GM18868 (cell line): ENCODE data around the gene CDO1.
A peak's percentile ranks its signal among the peaks of the same experiment; 100 is the strongest.

Source experiments
- ATAC-seq: cut with Tn5 transposase; IDR thresholded peaks from one replicate; pipeline ENCODE4 v1.9.1; 2021; ENCODE audit warnings: mild to moderate bottlenecking, moderate library complexity; ENCODE audit not compliant: unreplicated experiment

Gene CDO1

DNA sequence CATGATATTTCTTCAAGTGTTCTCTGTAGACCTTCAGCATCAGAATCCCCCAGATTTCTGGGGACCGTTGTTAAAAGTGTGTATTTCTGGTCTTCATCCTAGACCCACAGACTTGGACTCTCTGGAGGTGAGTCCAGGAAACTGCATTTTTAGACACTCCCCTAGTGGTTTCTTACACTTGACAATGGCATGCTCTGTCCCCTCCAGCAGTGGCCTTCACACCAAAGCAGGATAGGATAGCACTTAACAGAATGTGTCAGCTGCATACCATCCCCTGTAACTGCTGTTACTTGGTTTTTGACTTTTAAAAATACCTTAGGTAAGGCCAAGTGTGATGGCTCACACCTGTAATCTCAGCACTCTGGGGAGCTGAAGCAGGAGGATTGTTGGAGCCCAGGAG lies 20.8 kb downstream of the CDO1 start:
- no peak for ATAC-seq

DNA sequence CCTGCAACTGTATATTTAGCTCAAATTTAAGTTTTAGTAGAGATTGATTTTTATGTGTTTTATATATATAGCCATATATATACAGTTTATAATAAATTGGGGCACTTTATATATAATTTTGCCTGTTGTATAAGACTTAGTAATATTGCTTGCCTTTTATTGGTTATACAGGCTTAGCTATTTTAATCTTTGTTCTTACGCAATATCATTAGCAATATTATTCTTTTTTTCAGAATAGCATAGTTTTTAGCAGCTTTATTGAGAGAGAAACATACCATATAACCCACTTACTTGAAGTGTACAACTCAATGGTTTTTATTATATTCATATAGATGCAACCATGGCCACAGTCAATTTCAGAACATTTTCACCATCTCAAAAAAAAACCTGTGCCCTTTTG lies 28.0 kb downstream of the CDO1 start:
- ATAC-seq = no peak

DNA sequence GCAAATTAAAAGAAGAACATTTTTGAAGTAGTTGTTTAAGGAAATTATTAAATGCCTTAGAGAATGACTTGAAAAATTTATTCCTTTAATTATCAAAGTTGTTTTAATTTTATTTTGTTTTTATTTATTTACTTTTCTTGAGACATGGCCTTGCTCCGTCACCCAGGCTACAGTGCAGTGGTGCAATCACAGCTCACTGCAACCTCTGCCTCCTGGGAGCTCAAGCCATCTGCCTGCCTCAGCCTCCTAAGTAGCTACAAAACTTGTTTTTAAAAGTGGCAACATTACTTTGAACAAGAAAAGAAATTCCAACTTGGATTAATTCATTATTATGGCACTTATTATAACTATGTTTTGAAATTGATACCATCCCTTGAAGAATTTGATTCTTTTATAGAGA lies 29.0 kb downstream of the CDO1 start:
- no peak for ATAC-seq

- no peak for ATAC-seq
Observed at GRCh38 chr5:115785381-115786065, 30.9 kb downstream of the CDO1 start.

GRCh38 chr5:115778417-115778816 lies 38.0 kb downstream of the CDO1 start:
- ATAC-seq = no peak

DNA sequence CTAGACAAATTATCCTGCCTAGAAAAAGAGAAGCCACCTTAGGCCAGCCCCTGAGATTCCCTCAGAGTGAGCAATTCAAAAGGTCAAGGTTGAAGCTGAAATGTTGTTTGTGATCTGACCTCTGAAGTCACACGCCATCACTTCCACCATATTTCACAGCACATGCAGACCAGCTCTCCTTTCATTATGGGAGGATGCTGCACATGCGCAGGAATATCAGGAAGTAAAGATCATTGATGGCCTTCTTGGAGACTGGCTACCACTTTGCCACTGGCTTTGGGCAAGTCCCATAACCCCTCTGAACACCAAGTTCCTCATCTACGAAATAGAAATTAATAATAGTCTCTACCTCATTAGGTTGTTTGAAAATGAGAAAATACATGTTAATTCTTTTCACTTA lies 39.5 kb downstream of the CDO1 start:
- no peak for ATAC-seq

GRCh38 chr5:115775999-115776398 lies 40.5 kb downstream of the CDO1 start:
- no peak for ATAC-seq

- ATAC-seq = no peak
Observed at GRCh38 chr5:115774684-115775083, 41.8 kb downstream of the CDO1 start.

- no peak for ATAC-seq
Observed at GRCh38 chr5:115772731-115773475, 43.6 kb downstream of the CDO1 start.

GRCh38 chr5:115770466-115770865 lies 46.0 kb downstream of the CDO1 start:
- ATAC-seq = no peak

- ATAC-seq = peak; percentile 79
Observed at GRCh38 chr5:115767424-115767823, 49.0 kb downstream of the CDO1 start.

DNA sequence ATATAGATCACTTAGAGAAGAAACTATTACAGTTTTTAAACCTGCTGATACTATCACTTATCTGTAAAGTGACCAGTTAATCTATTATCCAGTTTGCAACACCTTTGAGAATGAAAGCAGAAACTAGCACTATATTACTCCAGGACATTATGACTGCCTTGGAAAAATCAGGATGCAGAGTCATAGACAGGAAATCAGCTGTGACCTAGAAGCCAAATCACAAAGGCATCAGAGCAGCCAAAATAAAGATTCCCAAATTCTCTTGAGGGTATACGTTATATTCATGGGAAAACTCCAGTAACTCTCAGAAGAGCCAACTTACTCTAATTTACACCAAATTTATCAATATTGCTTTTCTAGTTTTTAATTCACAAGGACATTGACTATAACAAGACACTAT lies 49.9 kb downstream of the CDO1 start:
- no peak for ATAC-seq

- ATAC-seq = peak; percentile 90
Observed at GRCh38 chr5:115758356-115758755, 58.1 kb downstream of the CDO1 start.

DNA sequence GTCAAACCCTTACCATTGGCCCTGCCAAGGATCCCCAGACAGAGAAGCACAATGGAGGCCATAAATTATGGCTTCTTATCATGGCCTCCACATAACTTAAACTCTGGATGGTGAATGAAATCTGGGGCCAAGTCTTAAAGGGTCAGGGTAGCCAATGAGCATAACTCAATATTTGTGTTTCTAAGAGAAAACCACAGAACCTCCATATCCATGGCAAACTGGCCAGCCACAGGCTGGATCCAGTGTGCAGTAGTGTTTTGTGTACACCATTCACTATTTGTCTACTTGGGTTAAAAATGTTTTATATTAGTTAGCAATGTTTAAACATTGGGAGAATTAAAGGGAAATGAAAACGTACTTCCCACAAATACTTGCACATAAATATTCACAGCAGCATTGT lies 60.8 kb downstream of the CDO1 start:
- ATAC-seq = no peak
